Measurements from ENCODE around the gene MRPS16. TPM values are rescaled to one million over a fixed set of nuclear protein-coding genes. Genes with fewer than 3 reads are reported as not detected.
A peak's percentile ranks its signal among the peaks of the same experiment; 100 is the strongest.

MRPS16 gene
- total and polyA plus RNA-seq, 2 of the 13 experiments (the other 11 are each of a cell fraction or from before 2014, with no cell fraction given), result 70.1 to 135 TPM

- TF ChIP-seq SP140L (CRISPR knock-in tag; IDR thresholded peaks at IDR 0.05; ENCODE audit: borderline replicate concordance) (no peak; the same call in 1 of the 2 replicates), ZNF772 (CRISPR knock-in tag; IDR thresholded peaks at IDR 0.05) (peak; percentile 96), AHR (CRISPR knock-in tag; IDR thresholded peaks at IDR 0.05) (0 out of 2 replicates have a peak, but pooled peaks have one; percentile 83), ERF (CRISPR knock-in tag; IDR thresholded peaks at IDR 0.05) (peak; percentile 92), PHF5A (CRISPR knock-in tag; IDR thresholded peaks at IDR 0.05; ENCODE audit: low read depth, unreplicated experiment) (peak; percentile 40), MIXL1 (CRISPR knock-in tag; IDR thresholded peaks at IDR 0.05) (peak; percentile 56; the same call in 1 of the 2 replicates), PHF20 (CRISPR knock-in tag; IDR thresholded peaks at IDR 0.05) (peak; percentile 95), GMEB1 (CRISPR knock-in tag; IDR thresholded peaks at IDR 0.05; ENCODE audit: borderline replicate concordance) (peak; percentile 94), ATF5 (CRISPR knock-in tag; IDR thresholded peaks at IDR 0.05; ENCODE audit: low read depth) (peak; percentile 71; the same call in 1 of the 2 replicates), SRF (IDR thresholded peaks at IDR 0.05; ENCODE audit: low read depth, low read length) (no peak), ZUFSP (CRISPR knock-in tag; IDR thresholded peaks at IDR 0.05; ENCODE audit: borderline replicate concordance) (no peak), SNRNP70 (IDR thresholded peaks at IDR 0.05; ENCODE audit: low read depth, low read length) (peak; percentile 51; the same call in 1 of the 2 replicates), ZNF883 (CRISPR knock-in tag; IDR thresholded peaks at IDR 0.05; ENCODE audit: not compliant biosample characterization) (peak; percentile 91), SKIL (CRISPR knock-in tag; IDR thresholded peaks at IDR 0.05; ENCODE audit: borderline replicate concordance) (no peak), CEBPG (CRISPR knock-in tag; IDR thresholded peaks at IDR 0.05) (peak; percentile 44; the same call in 1 of the 2 replicates), ZBTB7B (CRISPR knock-in tag; IDR thresholded peaks at IDR 0.05) (peak; percentile 73; the same call in 1 of the 2 replicates), ZNF569 (CRISPR knock-in tag; IDR thresholded peaks at IDR 0.05; ENCODE audit: borderline replicate concordance) (no peak), IRF1 (CRISPR knock-in tag; IDR thresholded peaks at IDR 0.05; ENCODE audit: low read depth) (0 out of 2 replicates have a peak, but pooled peaks have one; percentile 31), GPN1 (CRISPR knock-in tag; IDR thresholded peaks at IDR 0.05; ENCODE audit: borderline replicate concordance) (peak; percentile 19; the same call in 1 of the 2 replicates), TCF7 (IDR thresholded peaks at IDR 0.05; ENCODE audit: low read depth) (no peak), NFE2L2 (IDR thresholded peaks at IDR 0.05; ENCODE audit: low read length) (no peak), ZSCAN9 (CRISPR knock-in tag; IDR thresholded peaks at IDR 0.05; ENCODE audit: borderline replicate concordance) (peak; percentile 59; the same call in 1 of the 2 replicates), TEAD2 (CRISPR knock-in tag; IDR thresholded peaks at IDR 0.05) (no peak)
These were observed 5.6 kb downstream of the MRPS16 start, which contains the start of gene DNAJC9 (continued) for GRCh38 chr10:73246646-73247508.
